ENCODE measurements around the gene AUTS2.

The AUTS2 gene

DNA sequence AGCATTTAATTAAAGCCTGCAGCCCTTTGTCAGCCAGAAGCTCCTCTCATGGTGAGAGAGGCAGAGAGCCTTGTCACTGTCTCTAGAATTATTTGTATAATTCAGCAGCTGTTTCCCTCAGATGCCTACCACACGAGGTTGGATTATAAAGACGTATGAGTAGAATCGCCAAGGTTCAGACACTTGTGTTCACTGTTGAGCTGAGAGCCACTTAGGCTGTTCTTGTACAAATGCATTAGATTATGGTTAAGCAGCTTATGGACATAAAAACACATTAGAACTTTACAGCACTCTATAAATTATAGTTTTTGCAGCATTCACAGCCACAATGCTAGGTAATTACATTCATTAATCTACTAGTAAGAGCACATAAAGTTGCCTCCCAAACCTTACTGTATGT lies 282.6 kb downstream of the AUTS2 start:
- no peaks in the 10 kb centered on the region for H3K27me3 Mint-ChIP-seq (ENCODE audit: low read depth)
- no peaks in the 10 kb centered on the region for H3K36me3 Mint-ChIP-seq (ENCODE audit: low read depth)
- H3K27ac Mint-ChIP-seq, result no peak overlapping the region
- TF ChIP-seq, protein P1, sequence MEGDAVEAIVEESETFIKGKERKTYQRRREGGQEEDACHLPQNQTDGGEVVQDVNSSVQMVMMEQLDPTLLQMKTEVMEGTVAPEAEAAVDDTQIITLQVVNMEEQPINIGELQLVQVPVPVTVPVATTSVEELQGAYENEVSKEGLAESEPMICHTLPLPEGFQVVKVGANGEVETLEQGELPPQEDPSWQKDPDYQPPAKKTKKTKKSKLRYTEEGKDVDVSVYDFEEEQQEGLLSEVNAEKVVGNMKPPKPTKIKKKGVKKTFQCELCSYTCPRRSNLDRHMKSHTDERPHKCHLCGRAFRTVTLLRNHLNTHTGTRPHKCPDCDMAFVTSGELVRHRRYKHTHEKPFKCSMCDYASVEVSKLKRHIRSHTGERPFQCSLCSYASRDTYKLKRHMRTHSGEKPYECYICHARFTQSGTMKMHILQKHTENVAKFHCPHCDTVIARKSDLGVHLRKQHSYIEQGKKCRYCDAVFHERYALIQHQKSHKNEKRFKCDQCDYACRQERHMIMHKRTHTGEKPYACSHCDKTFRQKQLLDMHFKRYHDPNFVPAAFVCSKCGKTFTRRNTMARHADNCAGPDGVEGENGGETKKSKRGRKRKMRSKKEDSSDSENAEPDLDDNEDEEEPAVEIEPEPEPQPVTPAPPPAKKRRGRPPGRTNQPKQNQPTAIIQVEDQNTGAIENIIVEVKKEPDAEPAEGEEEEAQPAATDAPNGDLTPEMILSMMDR (IDR thresholded peaks at IDR 0.05; ENCODE audit: unreplicated experiment in 3 of 3), result no peak
- H3K4me3 Mint-ChIP-seq, result no peak overlapping the region
- peaks cover 40% of the 10 kb centered on the region for H3K4me1 Mint-ChIP-seq
- no peaks in the 10 kb centered on the region for H3K9me3 Mint-ChIP-seq

GRCh38 chr7:69882269-69882668 lies 284.0 kb downstream of the AUTS2 start:
- Mint-ChIP-seq H3K4me3 (no peak overlapping the region), H3K4me1 (peaks cover 40% of the 10 kb centered on the region), H3K27ac (no peak overlapping the region), H3K27me3 (ENCODE audit: low read depth) (no peaks in the 10 kb centered on the region), H3K36me3 (ENCODE audit: low read depth) (no peaks in the 10 kb centered on the region), H3K9me3 (no peaks in the 10 kb centered on the region)
- TF ChIP-seq, protein P1 (IDR thresholded peaks at IDR 0.05; ENCODE audit: unreplicated experiment in 3 of 3), result no peak

GRCh38 chr7:69883399-69883891 lies 285.2 kb downstream of the AUTS2 start:
- H3K27ac Mint-ChIP-seq, result no peak overlapping the region
- TF ChIP-seq, protein P1 (IDR thresholded peaks at IDR 0.05; ENCODE audit: unreplicated experiment in 3 of 3), result no peak
- peaks cover 39% of the 10 kb centered on the region for H3K4me1 Mint-ChIP-seq
- no peak overlapping the region for H3K4me3 Mint-ChIP-seq
- H3K9me3 Mint-ChIP-seq, result no peaks in the 10 kb centered on the region
- H3K36me3 Mint-ChIP-seq (ENCODE audit: low read depth), result no peaks in the 10 kb centered on the region
- H3K27me3 Mint-ChIP-seq (ENCODE audit: low read depth), result no peaks in the 10 kb centered on the region

GRCh38 chr7:69885431-69885830 lies 287.2 kb downstream of the AUTS2 start:
- no peaks in the 10 kb centered on the region for H3K36me3 Mint-ChIP-seq (ENCODE audit: low read depth)
- no peaks in the 10 kb centered on the region for H3K9me3 Mint-ChIP-seq
- TF ChIP-seq, protein P1 (IDR thresholded peaks at IDR 0.05; ENCODE audit: unreplicated experiment in 3 of 3), result no peak
- H3K27ac Mint-ChIP-seq, result no peak overlapping the region
- H3K4me1 Mint-ChIP-seq, result peaks cover 38% of the 10 kb centered on the region
- H3K4me3 Mint-ChIP-seq, result no peak overlapping the region
- no peaks in the 10 kb centered on the region for H3K27me3 Mint-ChIP-seq (ENCODE audit: low read depth)

- Mint-ChIP-seq H3K9me3 (no peaks in the 10 kb centered on the region), H3K27me3 (ENCODE audit: low read depth) (no peaks in the 10 kb centered on the region), H3K36me3 (ENCODE audit: low read depth) (no peaks in the 10 kb centered on the region), H3K4me3 (no peak overlapping the region), H3K4me1 (peaks cover 16% of the 10 kb centered on the region), H3K27ac (no peak overlapping the region)
- TF ChIP-seq, protein P1 (IDR thresholded peaks at IDR 0.05; ENCODE audit: unreplicated experiment in 3 of 3), result no peak
Observed at GRCh38 chr7:69889338-69889975, 291.2 kb downstream of the AUTS2 start.

- H3K9me3 Mint-ChIP-seq, result no peaks in the 10 kb centered on the region
- no peaks in the 10 kb centered on the region for H3K36me3 Mint-ChIP-seq (ENCODE audit: low read depth)
- H3K4me3 Mint-ChIP-seq, result no peak overlapping the region
Observed at GRCh38 chr7:69889976-69890351, 291.7 kb downstream of the AUTS2 start.

More at GRCh38 chr7:69889976-69890351, 291.7 kb downstream of the AUTS2 start:
- TF ChIP-seq, protein P1 (IDR thresholded peaks at IDR 0.05; ENCODE audit: unreplicated experiment in 3 of 3), result no peak
- Mint-ChIP-seq H3K4me1 (peaks cover 16% of the 10 kb centered on the region), H3K27me3 (ENCODE audit: low read depth) (no peaks in the 10 kb centered on the region), H3K27ac (no peak overlapping the region)
